AML-193 (cell line): ENCODE results near the gene B4GALNT3.
"Not testable (repeated sequence)": the region's sequence is repeated elsewhere in the genome, so short reads cannot be mapped to it uniquely, and the experiment has no call there.

ENCODE experiments used
- DNase-seq, 2 experiments: peaks; one replicate each; lab custom pipeline; 2025; lab: John Stamatoyannopoulos, UW

Gene B4GALNT3

DNA sequence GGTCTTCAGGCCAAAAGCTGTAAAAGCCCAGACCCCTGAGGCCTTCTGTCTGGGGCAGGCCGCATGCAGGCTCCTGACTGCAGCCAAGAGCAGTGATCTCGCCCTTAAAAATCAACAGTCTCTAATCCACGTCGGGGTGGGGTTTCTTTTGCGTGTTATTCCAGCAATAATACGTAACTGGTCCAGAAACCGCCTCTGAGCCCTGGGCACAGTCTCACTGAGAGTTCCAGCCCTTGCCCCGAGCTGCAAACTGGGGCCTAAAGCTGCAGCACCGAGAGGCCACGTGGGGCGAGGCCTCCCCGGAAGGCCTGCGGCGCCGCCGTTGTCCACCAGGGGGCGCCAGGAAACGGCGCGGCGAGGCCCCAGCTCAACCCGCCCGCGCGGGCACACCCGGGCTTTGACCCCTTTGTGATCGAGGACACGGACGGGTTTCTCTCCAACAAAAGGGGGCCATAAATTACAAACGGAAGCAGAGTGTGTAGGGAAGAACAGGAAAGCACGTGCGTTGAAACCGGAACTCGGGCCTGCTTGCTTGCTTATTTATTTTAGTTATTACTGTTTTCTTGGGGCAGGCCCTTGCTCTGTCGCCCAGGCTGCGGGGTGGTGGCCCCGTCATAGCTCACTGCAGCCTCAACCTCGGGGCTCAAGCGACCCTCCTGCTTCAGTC is 116.3 kb downstream of the B4GALNT3 start:
- DNase-seq = peak; percentile 69 to 75

DNA sequence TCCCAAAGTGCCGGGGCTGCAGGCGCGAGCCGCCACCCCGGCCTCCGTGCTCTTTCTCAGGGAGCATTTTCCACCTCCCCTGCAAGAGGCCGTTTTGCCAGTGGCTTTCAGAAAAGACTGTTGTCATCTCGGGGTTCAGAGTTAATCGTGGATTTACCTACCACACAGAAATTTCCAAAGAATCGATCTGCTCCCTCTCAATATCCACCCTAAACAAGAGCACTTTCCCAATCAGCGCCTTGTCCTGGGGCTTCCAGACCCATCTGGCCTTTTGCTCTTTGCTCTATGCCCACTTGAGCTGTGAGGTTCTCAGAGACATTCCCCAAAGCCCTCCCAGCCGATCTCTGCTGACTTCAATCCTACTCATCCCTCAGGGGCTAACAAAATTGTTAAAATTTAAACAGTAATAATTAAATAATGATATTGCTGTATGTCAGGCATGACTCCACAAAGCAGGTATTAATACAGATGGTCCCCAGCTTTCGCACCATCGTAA is 116.9 kb downstream of the B4GALNT3 start:
- no peak for DNase-seq

DNA sequence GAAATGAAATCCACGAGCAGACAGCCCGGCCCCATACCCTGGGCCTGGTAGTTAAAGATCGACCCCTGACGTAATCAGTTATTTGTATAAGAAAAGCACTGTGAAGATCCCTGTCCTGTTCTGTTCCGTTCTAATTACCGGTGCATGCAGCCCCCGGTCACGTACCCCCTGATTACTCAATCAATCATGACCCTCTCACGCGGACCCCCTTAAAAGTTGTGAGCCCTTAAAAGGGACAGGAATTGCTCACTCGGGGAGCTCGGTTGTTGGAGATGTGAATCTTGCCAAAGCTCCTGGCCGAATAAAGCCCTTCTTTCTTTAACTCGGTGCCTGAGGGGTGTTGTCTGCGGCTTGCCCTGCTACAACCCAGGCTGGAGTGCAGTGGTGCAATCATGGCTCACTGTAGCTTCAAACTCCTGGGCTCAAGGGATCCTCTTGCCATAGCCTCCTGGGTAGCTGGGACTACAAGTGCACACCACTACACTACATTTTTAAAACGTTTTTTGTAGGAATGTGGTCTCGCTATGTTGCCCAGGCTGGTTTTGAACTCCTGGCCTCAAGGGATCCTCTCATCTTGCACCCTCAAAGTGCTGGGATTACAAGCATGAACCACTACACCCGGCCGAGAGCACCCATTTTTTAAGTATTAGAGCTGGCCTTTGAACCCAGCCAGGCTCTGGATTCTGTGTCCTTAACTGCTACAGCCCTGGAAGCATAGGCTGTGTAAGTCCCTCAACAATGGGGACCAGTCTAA is 118.4 kb downstream of the B4GALNT3 start:
- DNase-seq = not testable (repeated sequence)

GRCh38 chr12:578748-579419 is 119.1 kb downstream of the B4GALNT3 start:
- DNase-seq = no peak

GRCh38 chr12:579420-580110 is 119.8 kb downstream of the B4GALNT3 start:
- no peak for DNase-seq

DNA sequence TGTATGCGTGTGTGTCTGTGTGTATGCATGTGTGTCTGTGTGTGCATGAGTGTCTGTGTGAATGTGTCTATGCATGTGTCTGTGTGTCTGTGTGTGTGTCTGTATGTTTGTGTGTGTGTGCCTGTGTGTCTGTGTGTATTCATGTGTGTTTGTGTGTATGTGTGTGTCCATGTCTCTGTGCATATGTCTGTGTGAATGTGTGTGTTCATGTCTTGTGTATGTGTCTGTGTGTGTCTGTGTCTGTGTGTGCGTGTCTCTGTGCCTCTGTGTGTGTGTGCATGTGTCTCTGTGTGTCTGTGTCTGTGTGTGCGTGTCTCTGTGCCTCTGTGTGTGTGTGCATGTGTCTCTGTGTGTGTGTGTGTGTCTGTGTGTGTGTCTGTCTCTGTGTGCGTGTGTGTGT is 121.1 kb downstream of the B4GALNT3 start:
- DNase-seq = no peak

GRCh38 chr12:581321-581720 is 121.6 kb downstream of the B4GALNT3 start:
- no peak for DNase-seq

- no peak for DNase-seq
Observed at GRCh38 chr12:581746-582145, 122.0 kb downstream of the B4GALNT3 start.

- DNase-seq = no peak
Observed at GRCh38 chr12:583251-583869, 123.6 kb downstream of the B4GALNT3 start.

GRCh38 chr12:585062-586061 is 125.6 kb downstream of the B4GALNT3 start:
- no peak for DNase-seq

DNA sequence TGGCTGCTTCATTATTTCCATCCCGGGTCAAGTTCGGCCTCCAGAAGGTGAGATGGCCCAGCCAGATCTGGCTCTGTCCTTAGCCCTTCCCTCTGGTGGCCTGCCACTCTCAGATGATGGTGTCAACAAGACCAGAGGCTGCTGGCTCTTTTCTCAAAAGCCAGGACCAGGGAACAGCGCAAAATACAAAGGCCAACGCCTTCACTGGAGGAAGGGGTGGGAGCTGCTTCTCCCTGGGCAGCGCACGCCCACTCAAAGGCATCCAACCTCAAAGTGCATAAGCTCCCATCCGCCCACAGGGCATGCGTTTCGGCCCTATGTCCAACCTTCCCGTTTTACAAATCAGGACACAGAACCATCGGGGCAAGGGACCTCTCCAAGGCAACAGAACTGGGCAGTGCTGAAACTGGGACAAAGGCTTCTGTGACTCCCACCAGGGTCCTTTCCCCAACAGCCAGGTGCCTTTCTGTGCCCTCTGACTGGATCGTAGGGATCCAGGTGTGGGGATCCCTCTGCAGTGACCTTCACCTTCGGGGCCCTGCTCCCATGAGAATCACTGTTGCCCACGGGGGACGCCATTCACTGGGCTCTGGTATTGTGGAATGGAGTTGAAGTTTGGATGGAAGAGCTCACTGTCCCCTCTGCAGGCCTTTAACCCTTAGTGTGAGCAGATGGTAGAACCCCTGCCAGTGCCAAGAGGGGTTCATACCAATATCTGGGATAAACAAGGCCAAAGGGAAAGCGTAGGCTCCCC is 126.8 kb downstream of the B4GALNT3 start:
- DNase-seq = no peak

DNA sequence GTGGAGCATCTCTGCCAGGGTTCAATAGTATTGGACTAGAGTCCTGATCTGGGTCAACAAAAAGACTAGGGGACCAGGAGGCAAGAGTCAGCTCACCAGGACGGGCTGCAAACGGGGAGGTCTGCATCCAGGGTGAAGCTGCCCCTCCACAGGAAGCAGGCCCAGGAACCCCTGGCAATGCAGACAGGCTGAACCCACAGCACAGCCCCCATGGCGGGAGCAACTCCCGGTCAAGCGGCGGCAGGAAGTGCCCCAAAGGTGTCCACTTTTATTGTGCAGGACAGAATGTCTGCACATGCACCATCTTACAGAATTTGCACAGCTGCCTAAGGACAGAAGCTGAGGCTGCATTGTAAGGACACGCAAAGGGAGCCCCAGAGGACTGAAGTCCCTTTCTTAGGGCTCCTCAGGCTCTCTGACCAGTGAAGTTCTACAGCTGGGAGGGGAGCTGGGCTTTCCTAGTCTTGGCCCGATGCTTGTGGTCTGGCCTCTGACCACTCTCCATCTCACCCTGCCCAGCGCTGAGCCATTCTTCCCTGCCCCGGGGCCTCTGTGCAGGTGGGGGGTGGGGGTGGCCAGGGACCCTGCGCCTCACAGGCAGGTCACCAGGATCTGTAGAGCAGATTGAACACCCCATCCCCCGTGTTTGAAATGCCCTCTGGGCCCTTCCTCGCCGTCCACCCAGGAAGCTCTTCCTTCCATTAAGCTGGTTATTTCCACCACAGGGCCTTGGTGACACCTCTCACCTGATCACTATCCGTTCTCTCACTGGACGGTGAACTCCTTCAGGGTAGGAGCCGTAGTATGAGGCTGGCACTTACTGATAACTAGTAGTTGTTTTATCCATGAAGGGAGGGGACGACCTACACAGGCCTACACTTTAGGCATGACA is 127.6 kb downstream of the B4GALNT3 start:
- no peak for DNase-seq

DNA sequence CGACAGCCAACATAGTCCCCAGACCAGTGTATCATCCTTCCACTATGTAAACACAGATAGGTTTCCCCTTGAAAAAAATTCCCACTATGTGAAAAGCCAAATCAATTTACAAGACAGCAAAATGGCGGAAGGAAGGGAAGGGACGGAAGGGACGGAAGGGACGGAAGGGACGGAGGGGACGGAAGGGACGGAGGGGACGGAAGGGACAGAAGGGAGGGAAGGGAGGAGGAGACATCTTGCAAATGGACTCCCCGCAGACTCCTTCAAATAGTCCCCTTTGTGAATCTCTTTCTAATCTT is 128.2 kb downstream of the B4GALNT3 start:
- DNase-seq = no peak

DNA sequence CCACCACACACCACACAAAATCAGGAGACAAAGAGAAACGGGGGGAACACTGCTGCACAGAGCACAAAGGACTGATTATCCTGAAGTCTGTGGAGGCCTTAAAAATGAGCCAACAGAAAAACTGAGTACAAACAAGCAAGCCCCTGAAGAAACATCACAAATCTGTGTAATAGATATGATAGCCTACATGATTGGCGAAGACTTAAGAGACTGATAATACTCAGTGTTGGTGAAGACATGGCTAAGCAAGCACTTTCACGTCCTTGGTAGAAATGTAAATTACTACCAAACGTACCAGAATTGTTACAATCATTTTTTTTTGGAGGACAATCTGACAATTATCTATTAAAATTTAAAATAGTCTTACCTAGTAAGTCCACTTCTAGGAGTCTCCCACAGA is 128.9 kb downstream of the B4GALNT3 start:
- no peak for DNase-seq

DNA sequence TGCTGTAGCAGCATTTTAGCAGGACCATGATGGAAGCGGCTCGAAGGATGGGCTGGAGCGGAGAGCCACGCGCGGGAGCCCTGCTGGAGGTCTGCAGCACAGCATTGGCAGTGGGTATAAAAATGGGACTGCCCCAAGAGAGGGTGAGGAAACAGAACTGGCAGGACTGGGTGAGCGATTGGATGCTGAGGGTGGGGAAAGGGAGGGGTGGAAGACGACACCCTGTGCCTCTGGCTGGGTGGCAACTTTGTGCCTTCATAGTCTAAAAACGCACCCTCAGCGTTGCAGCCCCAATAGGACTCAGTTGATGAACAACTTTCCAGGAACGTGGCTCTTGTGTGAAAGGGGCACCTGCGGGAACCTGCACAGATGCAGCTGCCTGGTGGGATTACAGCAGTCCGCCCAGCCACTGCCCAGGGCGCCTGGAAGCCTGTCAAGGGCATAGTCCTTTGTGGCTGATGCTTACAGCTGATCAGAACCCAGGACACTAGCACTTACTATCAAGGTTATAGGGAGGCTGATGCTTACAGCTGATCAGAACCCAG is 130.5 kb downstream of the B4GALNT3 start:
- DNase-seq = no peak

- DNase-seq = no peak
Observed at GRCh38 chr12:591167-592023, 131.7 kb downstream of the B4GALNT3 start.

- no peak for DNase-seq
Observed at GRCh38 chr12:592024-592505, 132.3 kb downstream of the B4GALNT3 start.
